Muscle layer of duodenum (tissue), 2 donors: ENCODE results near the gene SLC1A2.
"Not testable (repeated sequence)": the region's sequence is repeated elsewhere in the genome, so short reads cannot be mapped to it uniquely, and the experiment has no call there.

Source experiments
- H3K27ac ChIP-seq: one replicate; pipeline ENCODE4 v1.7.0; 2013; ENCODE audit warnings: mild to moderate bottlenecking, low read length
- H3K27me3 ChIP-seq: one replicate; pipeline ENCODE4 v1.7.0; 2013; ENCODE audit warnings: low read depth, mild to moderate bottlenecking, control low read depth, low read length
- H3K36me3 ChIP-seq, 2 donors: one replicate each; pipeline ENCODE4 v1.7.0; 2013; ENCODE audit warnings: low read length in 2 of 2, control low read depth in 1 of 2, mild to moderate bottlenecking in 1 of 2; ENCODE audit not compliant: insufficient read depth in 2 of 2, control insufficient read depth in 1 of 2
- H3K4me1 ChIP-seq, 2 donors: one replicate each; pipeline ENCODE4 v1.7.0; 2013; ENCODE audit warnings: low read length in 2 of 2, mild to moderate bottlenecking in 2 of 2, control low read depth in 1 of 2, moderate library complexity in 1 of 2; ENCODE audit not compliant: insufficient read depth in 2 of 2, control insufficient read depth in 1 of 2
- H3K4me3 ChIP-seq, 2 donors: one replicate each; pipeline ENCODE4 v1.7.0; 2013; ENCODE audit warnings: low read length in 2 of 2, low read depth in 1 of 2, mild to moderate bottlenecking in 1 of 2
- H3K9me3 ChIP-seq, 2 donors: one replicate each; pipeline ENCODE4 v1.7.0; 2013; ENCODE audit warnings: low read length in 2 of 2, control low read depth in 1 of 2, mild to moderate bottlenecking in 1 of 2; ENCODE audit not compliant: control insufficient read depth in 1 of 2
- donor health status: healthy.

Gene SLC1A2

GRCh38 chr11:35235498-35235897 is 183.9 kb downstream of the SLC1A2 start:
- H3K27me3 ChIP-seq: no peaks in the 10 kb centered on the region
- H3K4me3 ChIP-seq: no peak overlapping the region
- peaks cover 0 to 2% of the 10 kb centered on the region in 2 donors for H3K4me1 ChIP-seq
- H3K27ac ChIP-seq: no peak overlapping the region
- peaks cover 0 to 2% of the 10 kb centered on the region in 2 donors for H3K9me3 ChIP-seq
- peaks cover 5 to 8% of the 10 kb centered on the region in 2 donors for H3K36me3 ChIP-seq

GRCh38 chr11:35235157-35235468 is 184.2 kb downstream of the SLC1A2 start:
- H3K4me3 ChIP-seq: no peak overlapping the region
- H3K4me1 ChIP-seq: peaks cover 0 to 6% of the 10 kb centered on the region in 2 donors
- no peak overlapping the region for H3K27ac ChIP-seq

GRCh38 chr11:35234460-35235156 is 184.8 kb downstream of the SLC1A2 start:
- Histone ChIP-seq H3K9me3 (peaks cover 0 to 2% of the 10 kb centered on the region in 2 donors), H3K4me3 (no peak overlapping the region), H3K4me1 (peaks cover 0 to 7% of the 10 kb centered on the region in 2 donors), H3K27ac (no peak overlapping the region), H3K27me3 (no peaks in the 10 kb centered on the region), H3K36me3 (peaks cover 14 to 15% of the 10 kb centered on the region in 2 donors)

More at GRCh38 chr11:35235157-35235468, 184.2 kb downstream of the SLC1A2 start:
- Histone ChIP-seq H3K27me3 (no peaks in the 10 kb centered on the region), H3K36me3 (peaks cover 9 to 10% of the 10 kb centered on the region in 2 donors), H3K9me3 (peaks cover 0 to 2% of the 10 kb centered on the region in 2 donors)

GRCh38 chr11:35233518-35233917 is 185.8 kb downstream of the SLC1A2 start:
- Histone ChIP-seq H3K4me1 (peaks cover 0 to 7% of the 10 kb centered on the region in 2 donors), H3K4me3 (no peak overlapping the region), H3K36me3 (peaks cover 24 to 25% of the 10 kb centered on the region in 2 donors), H3K27me3 (no peaks in the 10 kb centered on the region), H3K9me3 (peaks cover 0 to 2% of the 10 kb centered on the region in 2 donors), H3K27ac (no peak overlapping the region)

- H3K9me3 ChIP-seq: peaks cover 0 to 2% of the 10 kb centered on the region in 2 donors
- peaks cover 25 to 28% of the 10 kb centered on the region in 2 donors for H3K36me3 ChIP-seq
- peak overlapping the region; percentile 40 for H3K27ac ChIP-seq
- no peak overlapping the region for H3K4me3 ChIP-seq
- peaks cover 0 to 7% of the 10 kb centered on the region in 2 donors for H3K4me1 ChIP-seq
- H3K27me3 ChIP-seq: no peaks in the 10 kb centered on the region
Measured at GRCh38 chr11:35232891-35233330, 186.4 kb downstream of the SLC1A2 start.

- Histone ChIP-seq H3K27me3 (no peaks in the 10 kb centered on the region), H3K4me3 (no peak overlapping the region), H3K27ac (no peak overlapping the region), H3K9me3 (peaks cover 0 to 2% of the 10 kb centered on the region in 2 donors), H3K36me3 (peaks cover 28 to 32% of the 10 kb centered on the region in 2 donors), H3K4me1 (peaks cover 0 to 14% of the 10 kb centered on the region in 2 donors)
Measured at GRCh38 chr11:35231076-35231860, 188.1 kb downstream of the SLC1A2 start.

- H3K4me1 ChIP-seq: peaks cover 0 to 14% of the 10 kb centered on the region in 2 donors
- H3K36me3 ChIP-seq: peaks cover 29 to 32% of the 10 kb centered on the region in 2 donors
- H3K9me3 ChIP-seq: peaks cover 0 to 2% of the 10 kb centered on the region in 2 donors
- no peak overlapping the region for H3K27ac ChIP-seq
- no peak overlapping the region for H3K4me3 ChIP-seq
- H3K27me3 ChIP-seq: no peaks in the 10 kb centered on the region
Measured at GRCh38 chr11:35230388-35230787, 189.0 kb downstream of the SLC1A2 start.

GRCh38 chr11:35228328-35228725 is 191.0 kb downstream of the SLC1A2 start:
- peaks cover 41 to 45% of the 10 kb centered on the region in 2 donors for H3K36me3 ChIP-seq
- peaks cover 0 to 14% of the 10 kb centered on the region in 2 donors for H3K4me1 ChIP-seq
- no peaks in the 10 kb centered on the region for H3K9me3 ChIP-seq
- no peaks in the 10 kb centered on the region for H3K27me3 ChIP-seq
- no peak overlapping the region for H3K27ac ChIP-seq
- H3K4me3 ChIP-seq: no peak overlapping the region

- Histone ChIP-seq H3K4me3 (no peak overlapping the region), H3K36me3 (peaks cover 45 to 46% of the 10 kb centered on the region in 2 donors), H3K27me3 (no peaks in the 10 kb centered on the region), H3K9me3 (no peaks in the 10 kb centered on the region), H3K27ac (no peak overlapping the region), H3K4me1 (peaks cover 0 to 14% of the 10 kb centered on the region in 2 donors)
Measured at GRCh38 chr11:35227576-35228327, 191.6 kb downstream of the SLC1A2 start.

GRCh38 chr11:35226756-35227155 is 192.6 kb downstream of the SLC1A2 start:
- H3K27ac ChIP-seq, H3K27me3 ChIP-seq, H3K4me3 ChIP-seq, H3K9me3 ChIP-seq: not testable (repeated sequence)
- peaks cover 46 to 49% of the 10 kb centered on the region in 2 donors for H3K36me3 ChIP-seq
- H3K4me1 ChIP-seq: peaks cover 0 to 15% of the 10 kb centered on the region in 2 donors
